GM12873 (cell line): ENCODE measurements around the gene SAMD8.

ENCODE experiments used
- TF ChIP-seq, protein P1 (sequence below): IDR thresholded peaks from 2 replicates; pipeline ENCODE4 v1.5.1; 2012; ENCODE audit warnings: low read depth, mild to moderate bottlenecking, moderate library complexity, low read length, control low read depth; ENCODE audit not compliant: insufficient read depth; ENCODE audit errors: missing control alignments

SAMD8 gene

DNA sequence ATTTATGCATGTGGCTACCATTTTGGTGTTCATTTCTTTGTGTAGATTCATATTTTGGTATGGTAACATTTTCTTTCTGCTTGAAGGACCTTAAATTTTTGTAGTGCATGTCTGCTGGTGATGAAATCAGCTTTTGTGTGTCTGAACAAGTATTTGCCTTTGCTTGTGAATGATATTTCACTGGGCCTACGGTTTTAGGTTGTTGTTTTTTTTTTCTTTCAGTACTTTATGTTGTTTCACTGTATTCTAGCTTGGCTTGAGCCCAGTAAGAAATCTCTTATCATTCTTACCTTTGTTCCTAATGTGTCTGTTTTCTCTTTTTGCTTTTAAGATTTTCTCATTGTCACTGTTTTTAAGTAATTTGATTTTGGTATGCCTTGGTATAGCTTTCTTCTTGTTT, 31.9 kb downstream of the SAMD8 start:
- TF ChIP-seq, protein P1, sequence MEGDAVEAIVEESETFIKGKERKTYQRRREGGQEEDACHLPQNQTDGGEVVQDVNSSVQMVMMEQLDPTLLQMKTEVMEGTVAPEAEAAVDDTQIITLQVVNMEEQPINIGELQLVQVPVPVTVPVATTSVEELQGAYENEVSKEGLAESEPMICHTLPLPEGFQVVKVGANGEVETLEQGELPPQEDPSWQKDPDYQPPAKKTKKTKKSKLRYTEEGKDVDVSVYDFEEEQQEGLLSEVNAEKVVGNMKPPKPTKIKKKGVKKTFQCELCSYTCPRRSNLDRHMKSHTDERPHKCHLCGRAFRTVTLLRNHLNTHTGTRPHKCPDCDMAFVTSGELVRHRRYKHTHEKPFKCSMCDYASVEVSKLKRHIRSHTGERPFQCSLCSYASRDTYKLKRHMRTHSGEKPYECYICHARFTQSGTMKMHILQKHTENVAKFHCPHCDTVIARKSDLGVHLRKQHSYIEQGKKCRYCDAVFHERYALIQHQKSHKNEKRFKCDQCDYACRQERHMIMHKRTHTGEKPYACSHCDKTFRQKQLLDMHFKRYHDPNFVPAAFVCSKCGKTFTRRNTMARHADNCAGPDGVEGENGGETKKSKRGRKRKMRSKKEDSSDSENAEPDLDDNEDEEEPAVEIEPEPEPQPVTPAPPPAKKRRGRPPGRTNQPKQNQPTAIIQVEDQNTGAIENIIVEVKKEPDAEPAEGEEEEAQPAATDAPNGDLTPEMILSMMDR = no peak

DNA sequence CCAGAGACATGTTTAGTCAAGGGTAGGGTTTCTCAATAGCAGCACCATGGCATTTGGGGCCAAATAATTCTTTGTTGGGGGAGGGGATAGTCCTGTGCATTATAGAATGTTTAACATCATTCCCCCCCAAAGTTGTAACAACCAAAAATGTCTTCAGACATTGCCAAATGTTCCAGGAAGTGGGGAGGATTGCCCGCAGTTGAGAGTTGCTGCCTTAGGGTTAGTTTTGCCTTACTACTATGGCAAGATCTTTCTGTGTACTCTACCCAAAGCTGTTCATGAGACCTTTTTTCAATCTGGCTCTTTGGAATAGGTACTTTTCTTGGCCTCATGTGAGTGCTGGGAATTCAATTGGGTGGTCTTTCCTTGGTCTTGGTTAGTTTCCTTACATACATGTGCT, 34.1 kb downstream of the SAMD8 start:
- TF ChIP-seq, protein P1 = no peak

DNA sequence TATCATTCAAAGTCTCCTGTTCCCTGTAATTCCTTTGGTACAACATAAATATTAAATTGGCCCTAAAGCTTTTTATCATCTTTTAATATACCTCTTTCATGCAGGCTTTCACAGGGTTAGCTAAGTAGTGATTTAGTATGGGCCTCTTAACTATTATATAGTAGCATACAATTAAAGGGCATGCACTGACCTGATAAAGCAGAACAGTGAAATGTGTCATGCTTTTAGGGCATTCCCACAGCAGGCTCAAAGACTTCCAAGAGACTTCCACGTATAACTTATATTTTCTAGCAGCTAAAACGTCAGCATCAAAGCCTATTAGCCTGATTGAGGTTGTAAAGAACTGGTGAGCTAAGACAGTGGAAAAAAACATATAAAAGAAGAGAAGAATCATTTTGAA, 35.3 kb downstream of the SAMD8 start:
- TF ChIP-seq, protein P1 = no peak

DNA sequence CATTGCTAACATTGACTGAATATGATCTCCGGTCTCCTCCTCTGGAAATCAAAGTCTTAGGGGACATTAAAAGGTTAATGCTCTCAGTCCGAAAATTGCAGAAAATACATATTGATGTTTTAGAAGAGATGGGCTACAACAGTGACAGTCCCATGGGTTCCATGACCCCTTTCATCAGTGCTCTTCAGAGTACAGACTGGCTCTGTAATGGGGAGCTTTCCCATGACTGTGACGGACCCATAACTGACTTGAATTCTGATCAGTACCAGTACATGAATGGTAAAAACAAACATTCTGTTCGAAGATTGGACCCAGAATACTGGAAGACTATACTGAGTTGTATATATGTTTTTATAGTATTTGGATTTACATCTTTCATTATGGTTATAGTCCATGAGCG, 39.2 kb downstream of the SAMD8 start:
- TF ChIP-seq, protein P1 = no peak

DNA sequence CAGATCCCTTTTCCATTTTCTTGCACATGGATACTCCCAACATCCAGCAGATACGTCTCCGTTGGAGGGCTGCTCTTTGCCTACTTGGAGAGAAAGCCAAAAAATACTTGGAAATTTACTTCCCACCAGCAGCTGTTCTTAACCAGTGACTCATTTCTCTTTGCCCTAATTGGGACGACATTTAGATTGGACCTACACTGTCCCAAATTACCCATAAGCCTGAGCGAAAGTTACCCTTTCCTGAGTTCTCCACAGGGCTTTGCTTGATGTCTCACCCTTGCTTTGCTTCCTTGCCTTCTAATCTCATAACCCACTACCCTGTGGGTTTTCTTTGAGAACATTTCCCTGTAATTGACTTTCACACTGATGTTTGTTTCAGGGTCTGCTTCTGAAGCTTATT, 48.1 kb downstream of the SAMD8 start:
- TF ChIP-seq, protein P1 = no peak

DNA sequence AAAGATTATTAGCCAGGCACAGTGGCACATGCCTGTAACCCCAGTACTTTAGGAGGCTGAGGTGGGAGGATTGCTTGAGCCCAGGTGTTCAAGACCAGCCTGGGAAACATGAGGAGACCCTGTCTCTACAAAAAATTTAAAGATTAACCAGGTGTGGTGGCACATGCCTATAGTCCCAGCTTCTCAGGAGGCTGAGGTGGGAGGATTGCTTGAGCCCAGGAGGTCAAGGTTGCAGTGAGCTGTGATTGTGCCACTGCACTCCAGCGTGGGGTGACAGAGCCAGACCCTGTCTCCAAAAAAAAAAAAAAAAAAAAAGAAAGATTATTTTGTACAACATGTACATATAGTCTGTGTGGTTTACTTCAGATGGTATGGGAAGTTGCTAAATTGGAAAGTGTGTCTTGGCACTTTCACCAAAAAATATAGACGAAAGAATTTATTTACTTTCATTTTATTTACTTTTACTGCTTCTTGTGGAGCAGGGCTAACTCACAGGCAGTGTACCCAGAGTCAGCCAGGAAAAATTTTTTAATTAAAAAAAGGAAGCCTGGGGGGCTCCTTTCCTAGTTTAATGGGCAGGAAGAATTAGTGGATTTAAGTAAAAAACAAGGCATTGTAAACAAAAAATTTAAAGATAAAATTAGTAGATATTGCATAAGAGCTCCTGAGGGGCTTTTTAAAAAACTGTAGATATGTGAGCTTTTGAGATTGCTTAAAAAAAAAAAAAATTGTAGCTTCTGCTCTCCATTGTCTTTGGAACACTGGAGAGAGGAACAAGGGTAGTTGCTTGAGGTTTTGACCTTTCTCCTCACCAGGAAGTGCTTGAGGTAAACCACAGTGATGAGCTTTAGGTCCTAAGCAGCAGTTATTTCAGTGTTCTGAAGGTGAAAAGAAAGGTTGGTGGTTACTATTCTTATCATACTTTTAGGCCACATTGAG, 54.5 kb downstream of the SAMD8 start:
- TF ChIP-seq, protein P1 = no peak

DNA sequence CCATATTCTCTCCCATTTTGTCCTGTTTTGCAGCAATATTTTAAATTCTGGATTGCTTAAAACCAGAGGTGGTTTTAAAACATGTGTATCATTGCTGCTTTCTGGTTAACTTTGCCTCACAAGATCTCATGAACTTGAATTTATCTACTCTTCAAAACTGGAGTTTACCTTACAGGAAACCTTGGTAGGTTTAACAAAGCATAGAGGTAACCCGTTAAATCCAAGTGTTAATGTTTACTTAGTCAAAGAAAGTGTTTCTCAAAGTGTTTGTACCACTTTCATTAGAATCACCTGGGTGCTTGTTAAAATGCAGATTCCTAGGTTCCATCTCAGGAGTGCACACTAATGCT, 55.1 kb downstream of the SAMD8 start:
- TF ChIP-seq, protein P1 = no peak
